HepG2 (cell line): ENCODE results near the gene CDK6. TPM values are rescaled to one million over a fixed set of nuclear protein-coding genes. Genes with fewer than 3 reads are reported as not detected.
A peak's percentile ranks its signal among the peaks of the same experiment; 100 is the strongest.

Experiments
- AFF4 ChIP-seq: sonication (generic); formaldehyde crosslinking; IDR thresholded peaks from 2 replicates; pipeline ENCODE4 v1.4.0; 2020; ENCODE audit warnings: missing genetic modification reagents
- ATRX ChIP-seq: sonication (generic); formaldehyde crosslinking; IDR thresholded peaks from 2 replicates; pipeline ENCODE4 v1.4.0; 2020; ENCODE audit warnings: missing genetic modification reagents, borderline replicate concordance
- BCL6 ChIP-seq: IDR thresholded peaks from 2 replicates; pipeline ENCODE4 v1.6.1; 2016; ENCODE audit warnings: missing genetic modification reagents, missing compliant biosample characterization
- BRCA1 ChIP-seq: sonication (generic); formaldehyde crosslinking; IDR thresholded peaks from 2 replicates; pipeline ENCODE4 v1.4.0; 2020; ENCODE audit warnings: missing genetic modification reagents
- DMAP1 ChIP-seq: IDR thresholded peaks from 2 replicates; pipeline ENCODE4 v1.6.1; 2016
- DR1 ChIP-seq: sonication (generic); formaldehyde crosslinking; IDR thresholded peaks from 2 replicates; pipeline ENCODE4 v1.8.0; 2021; ENCODE audit warnings: mild to moderate bottlenecking, missing genetic modification reagents, inconsistent platforms
- HCFC1 ChIP-seq: fragments of 150-350 bp; IDR thresholded peaks from 2 replicates; pipeline ENCODE4 v1.6.1; 2014; ENCODE audit warnings: low read depth, low read length
- HNRNPLL ChIP-seq: fragments of 200-400 bp; formaldehyde crosslinking; IDR thresholded peaks from 2 replicates; pipeline ENCODE4 v1.6.1; 2017; ENCODE audit warnings: mild to moderate bottlenecking, low read depth, low read length; ENCODE audit not compliant: poor library complexity, severe bottlenecking
- KDM6A ChIP-seq: IDR thresholded peaks from 2 replicates; pipeline ENCODE4 v1.6.1; 2016; ENCODE audit warnings: low read depth
- PLSCR1 ChIP-seq: sonication (generic); formaldehyde crosslinking; IDR thresholded peaks from 2 replicates; pipeline ENCODE4 v1.5.0; 2020; ENCODE audit warnings: missing genetic modification reagents, mild to moderate bottlenecking, borderline replicate concordance
- RBM39 ChIP-seq: fragments of 200-400 bp; formaldehyde crosslinking; IDR thresholded peaks from one replicate; pipeline ENCODE4 v1.6.1; 2018; ENCODE audit warnings: antibody characterized with exemption, mild to moderate bottlenecking, low read depth, low read length; ENCODE audit not compliant: poor library complexity, severe bottlenecking
- SATB2 ChIP-seq: sonication (generic); formaldehyde crosslinking; IDR thresholded peaks from 2 replicates; pipeline ENCODE4 v1.5.0; 2020; ENCODE audit warnings: missing genetic modification reagents
- TEAD2 ChIP-seq: sonication (generic); formaldehyde crosslinking; IDR thresholded peaks from 2 replicates; pipeline ENCODE4 v1.9.0; 2021; ENCODE audit warnings: missing genetic modification reagents
- ZFYVE20 ChIP-seq: sonication (generic); formaldehyde crosslinking; IDR thresholded peaks from 2 replicates; pipeline ENCODE4 v1.8.0; 2023; ENCODE audit warnings: low read depth, mild to moderate bottlenecking, moderate library complexity, missing genetic modification reagents, borderline replicate concordance
- ZNF30 ChIP-seq: sonication (generic); formaldehyde crosslinking; IDR thresholded peaks from 2 replicates; pipeline ENCODE4 v1.5.0; 2020; ENCODE audit warnings: mild to moderate bottlenecking, missing genetic modification reagents
- ZNF512B ChIP-seq: sonication (generic); formaldehyde crosslinking; IDR thresholded peaks from 2 replicates; pipeline ENCODE4 v1.5.1; 2020; ENCODE audit warnings: missing genetic modification reagents, mild to moderate bottlenecking, borderline replicate concordance
- ZNF672 ChIP-seq: sonication (generic); formaldehyde crosslinking; IDR thresholded peaks from 2 replicates; pipeline ENCODE4 v1.8.1; 2022; ENCODE audit warnings: missing genetic modification reagents
- polyA plus RNA-seq, 8 experiments: library from polyadenylated mRNA; depleted of rRNA in 3 of 8; stranded (reverse) in 7 of 8; unstranded in 1 of 8; fragments of >200 nt; fragmentation: Illumina TruSeq in 4 of 8; extraction: Trizol in 4 of 8; gene quantifications; 2 replicates each; pipeline versions ENCODE4 v1.2.1 to v1.2.3, GENCODE V29; 2011 to 2016; ENCODE audit warnings: low read depth in 4 of 8, missing spikeins in 1 of 8, mixed read lengths in 1 of 8; ENCODE audit not compliant: insufficient read depth in 1 of 8
- total RNA-seq, 5 experiments: library from RNA; depleted of rRNA; stranded (reverse); fragments of >200 nt; fragmentation: Illumina TruSeq; extraction: Trizol; gene quantifications; 2 replicates each; pipeline ENCODE4 v1.2.3, GENCODE V29; 2016; ENCODE audit warnings: low read depth in 1 of 5
- TF ChIP-seq, protein P1 (sequence below): sonication (generic); formaldehyde crosslinking; IDR thresholded peaks from 2 replicates; pipeline ENCODE4 v1.8.0; 2022; ENCODE audit warnings: missing genetic modification reagents, low read depth, mild to moderate bottlenecking, borderline replicate concordance
- TF ChIP-seq, protein P2 (sequence below): IDR thresholded peaks from 2 replicates; pipeline ENCODE4 v1.6.1; 2016; ENCODE audit warnings: missing genetic modification reagents, missing compliant biosample characterization
- TF ChIP-seq, protein P3 (sequence below): sonication (generic); formaldehyde crosslinking; IDR thresholded peaks from 2 replicates; pipeline ENCODE4 v1.4.0; 2020; ENCODE audit warnings: mild to moderate bottlenecking, missing genetic modification reagents

The CDK6 gene
- total and polyA plus RNA-seq, 2 of the 13 experiments (the other 11 are each of a cell fraction or from before 2014, with no cell fraction given) = 34.6 to 90.8 TPM

DNA sequence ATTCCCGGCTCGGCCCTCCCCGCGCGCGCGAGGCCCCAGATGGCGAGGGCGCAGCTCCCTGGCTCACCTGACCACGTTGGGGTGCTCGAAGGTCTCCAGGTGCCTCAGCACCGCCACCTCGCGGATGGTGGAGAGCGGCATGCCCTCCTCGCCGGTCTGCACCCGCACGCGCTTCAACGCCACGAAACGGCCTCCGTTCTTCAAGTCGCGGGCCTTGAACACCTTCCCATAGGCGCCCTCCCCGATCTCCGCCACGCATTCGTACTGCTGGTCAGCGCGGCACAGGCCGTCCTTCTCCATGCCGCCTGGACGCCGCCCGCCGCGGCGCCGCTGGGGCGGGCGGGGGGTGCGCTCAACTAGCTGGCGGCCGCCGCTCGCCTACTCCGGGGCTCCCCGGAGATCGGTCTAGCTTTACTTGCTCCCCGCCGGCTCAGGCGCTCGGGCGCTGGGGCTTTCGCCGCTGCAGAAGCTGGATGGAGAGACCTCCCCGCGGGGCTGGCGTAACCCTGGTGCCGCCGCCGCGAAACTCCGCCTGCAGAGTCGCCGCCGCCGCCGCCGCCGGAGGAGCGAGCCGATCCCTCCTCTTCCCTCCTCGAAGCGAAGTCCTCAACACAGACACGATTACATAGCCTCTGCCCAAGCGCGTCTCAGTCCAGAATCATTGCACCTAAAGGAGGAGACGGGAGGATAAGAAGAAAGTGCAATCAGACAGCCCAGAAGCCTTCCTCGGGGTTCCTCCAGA is 3.2 kb downstream of the CDK6 start (continued):
- TF ChIP-seq, protein P1, sequence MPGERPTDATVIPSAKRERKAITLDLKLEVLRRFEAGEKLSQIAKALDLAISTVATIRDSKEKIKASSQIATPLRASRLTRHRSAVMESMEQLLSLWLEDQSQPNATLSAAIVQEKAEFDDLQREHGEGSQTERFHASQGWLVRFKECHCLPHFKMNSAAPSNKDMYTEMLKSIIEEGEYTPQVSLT (CRISPR knock-in tag) = no peak
- TF ChIP-seq DR1 (peak; percentile 52; the same call in 1 of the 2 replicates), HCFC1 (no peak), HNRNPLL (peak; percentile 73), SATB2 (CRISPR knock-in tag) (no peak), ZNF672 (no peak), ZNF30 (CRISPR knock-in tag) (no peak; the same call in 1 of the 2 replicates), BCL6 (CRISPR knock-in tag) (peak; percentile 63), ZFYVE20 (CRISPR knock-in tag) (no peak; the same call in 1 of the 2 replicates), ATRX (CRISPR knock-in tag) (no peak), DMAP1 (CRISPR knock-in tag) (peak; percentile 65; the same call in 1 of the 2 replicates), BRCA1 (CRISPR knock-in tag) (no peak), RBM39 (peak; percentile 68), ZNF512B (CRISPR knock-in tag) (no peak; the same call in 1 of the 2 replicates), PLSCR1 (CRISPR knock-in tag) (no peak), KDM6A (CRISPR knock-in tag) (no peak), TEAD2 (CRISPR knock-in tag) (no peak), AFF4 (peak; percentile 61; the same call in 1 of the 2 replicates)
- TF ChIP-seq, protein P2, sequence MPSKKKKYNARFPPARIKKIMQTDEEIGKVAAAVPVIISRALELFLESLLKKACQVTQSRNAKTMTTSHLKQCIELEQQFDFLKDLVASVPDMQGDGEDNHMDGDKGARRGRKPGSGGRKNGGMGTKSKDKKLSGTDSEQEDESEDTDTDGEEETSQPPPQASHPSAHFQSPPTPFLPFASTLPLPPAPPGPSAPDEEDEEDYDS = 0 out of 2 replicates have a peak, but pooled peaks have one; percentile 14
- TF ChIP-seq, protein P3, sequence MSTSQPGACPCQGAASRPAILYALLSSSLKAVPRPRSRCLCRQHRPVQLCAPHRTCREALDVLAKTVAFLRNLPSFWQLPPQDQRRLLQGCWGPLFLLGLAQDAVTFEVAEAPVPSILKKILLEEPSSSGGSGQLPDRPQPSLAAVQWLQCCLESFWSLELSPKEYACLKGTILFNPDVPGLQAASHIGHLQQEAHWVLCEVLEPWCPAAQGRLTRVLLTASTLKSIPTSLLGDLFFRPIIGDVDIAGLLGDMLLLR (CRISPR knock-in tag) = peak; percentile 86; the same call in 1 of the 2 replicates
